Measurements from ENCODE around the gene SLC28A1.
A peak's percentile ranks its signal among the peaks of the same experiment; 100 is the strongest.
"Not testable (repeated sequence)": the region's sequence is repeated elsewhere in the genome, so short reads cannot be mapped to it uniquely, and the experiment has no call there.

SLC28A1 gene, protein sequence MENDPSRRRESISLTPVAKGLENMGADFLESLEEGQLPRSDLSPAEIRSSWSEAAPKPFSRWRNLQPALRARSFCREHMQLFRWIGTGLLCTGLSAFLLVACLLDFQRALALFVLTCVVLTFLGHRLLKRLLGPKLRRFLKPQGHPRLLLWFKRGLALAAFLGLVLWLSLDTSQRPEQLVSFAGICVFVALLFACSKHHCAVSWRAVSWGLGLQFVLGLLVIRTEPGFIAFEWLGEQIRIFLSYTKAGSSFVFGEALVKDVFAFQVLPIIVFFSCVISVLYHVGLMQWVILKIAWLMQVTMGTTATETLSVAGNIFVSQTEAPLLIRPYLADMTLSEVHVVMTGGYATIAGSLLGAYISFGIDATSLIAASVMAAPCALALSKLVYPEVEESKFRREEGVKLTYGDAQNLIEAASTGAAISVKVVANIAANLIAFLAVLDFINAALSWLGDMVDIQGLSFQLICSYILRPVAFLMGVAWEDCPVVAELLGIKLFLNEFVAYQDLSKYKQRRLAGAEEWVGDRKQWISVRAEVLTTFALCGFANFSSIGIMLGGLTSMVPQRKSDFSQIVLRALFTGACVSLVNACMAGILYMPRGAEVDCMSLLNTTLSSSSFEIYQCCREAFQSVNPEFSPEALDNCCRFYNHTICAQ

DNA sequence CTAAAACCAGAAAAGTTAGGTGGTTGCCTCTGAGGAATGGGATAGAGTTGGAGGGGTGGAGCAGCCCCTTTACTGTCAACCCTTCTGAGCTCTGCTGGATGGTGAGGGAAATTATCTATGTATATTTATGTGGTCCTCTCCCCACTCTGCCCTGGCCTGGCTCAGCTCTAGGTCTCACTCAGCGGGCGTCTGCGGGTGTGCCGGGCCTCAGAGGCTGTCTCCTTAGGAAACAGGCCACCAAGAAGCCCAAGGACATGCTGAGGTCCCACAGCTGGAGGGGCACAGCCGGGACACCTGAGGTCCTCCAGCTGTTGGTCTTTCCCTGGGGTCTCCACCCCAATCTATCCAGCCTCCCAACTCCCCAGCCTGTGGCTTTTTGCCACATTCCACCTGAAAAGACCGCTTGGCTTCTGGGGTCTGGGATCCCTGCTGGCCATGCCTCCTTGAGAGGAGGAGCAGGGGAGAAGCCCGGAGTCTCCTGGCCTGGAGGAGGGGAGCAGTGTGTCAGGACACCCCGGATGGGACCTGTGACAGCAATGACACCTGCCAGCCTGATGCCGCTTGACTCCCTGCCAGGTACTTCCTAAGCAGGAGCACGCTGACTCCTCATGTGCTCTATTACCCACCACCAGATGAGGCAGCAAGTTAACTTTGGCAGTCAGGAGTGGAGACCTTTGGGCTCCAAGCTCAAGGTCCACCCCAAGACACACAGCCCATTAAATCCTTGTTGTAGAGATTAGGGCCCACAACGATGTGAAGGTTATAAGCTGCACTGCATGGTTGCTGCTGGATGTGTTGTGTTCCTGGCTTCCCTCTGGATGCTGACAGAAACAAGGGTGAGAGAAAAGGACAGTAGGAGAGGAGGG, at the start of gene SLC28A1:
Gene SLC28A1, plus strand, starts transcription at position 747 of the 866 bp plus-strand sequence. CDS start 3,099 bp downstream, outside the sequence.
- H3K27ac ChIP-seq, result no peak within 1 kb of the TSS
- DNase-seq (ENCODE audit: low read depth, low spot score), result no peak

DNA sequence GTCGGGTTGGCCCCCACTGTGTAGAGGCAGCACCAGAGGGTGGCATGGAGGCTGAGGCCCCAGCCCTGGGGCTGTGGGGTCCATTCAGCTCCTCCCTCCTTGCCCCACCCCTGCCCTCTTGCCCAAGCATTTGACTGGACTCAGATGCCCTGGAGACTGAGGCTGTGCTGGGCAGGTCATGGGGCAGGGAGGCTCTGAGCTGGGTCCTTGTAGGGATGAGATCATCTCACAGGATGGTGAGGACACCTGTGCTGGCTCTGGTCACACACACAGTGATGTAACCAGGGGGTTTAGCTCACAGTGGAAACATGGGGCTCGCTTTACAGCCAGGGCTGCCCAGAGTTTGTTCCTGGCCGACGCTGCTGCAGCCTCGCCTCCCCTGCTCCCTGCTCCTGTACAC, 49.5 kb upstream of the SLC28A1 start:
- DNase-seq (ENCODE audit: low read depth, low spot score), result no peak
- H3K27ac ChIP-seq, result no peak overlapping the region

DNA sequence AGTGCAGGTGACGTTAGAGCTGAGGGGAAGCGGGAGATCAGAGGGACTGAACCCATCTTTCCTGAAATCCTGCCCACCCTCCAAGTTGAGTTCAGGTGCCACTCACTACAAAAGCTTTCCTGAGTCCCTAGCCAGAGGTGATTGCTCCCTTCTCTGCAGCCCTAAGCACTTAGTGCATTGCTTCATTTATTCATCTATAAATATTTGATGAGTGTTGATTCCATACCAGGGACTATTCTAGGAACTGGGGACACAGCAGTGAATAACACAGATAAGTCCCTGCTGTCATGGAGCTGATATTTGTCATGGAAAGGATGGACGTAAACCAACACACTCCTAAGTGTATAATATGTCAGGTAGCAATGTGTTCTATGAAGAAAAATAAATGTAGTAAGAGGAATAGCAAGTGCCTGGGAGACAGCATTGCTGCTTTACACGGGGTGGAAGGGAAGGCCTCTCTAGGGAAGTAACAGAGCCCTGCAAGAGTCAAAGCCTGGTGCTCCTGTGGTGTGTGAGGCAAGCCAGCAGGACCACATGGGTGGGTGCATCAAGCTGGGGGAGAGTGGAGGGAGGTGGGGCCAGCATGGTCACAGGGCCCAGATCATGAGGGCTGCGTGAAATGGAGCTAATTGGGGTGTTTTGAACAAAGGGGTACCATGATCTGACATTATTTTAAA, 48.7 kb upstream of the SLC28A1 start:
- DNase-seq (ENCODE audit: low read depth, low spot score), result no peak

DNA sequence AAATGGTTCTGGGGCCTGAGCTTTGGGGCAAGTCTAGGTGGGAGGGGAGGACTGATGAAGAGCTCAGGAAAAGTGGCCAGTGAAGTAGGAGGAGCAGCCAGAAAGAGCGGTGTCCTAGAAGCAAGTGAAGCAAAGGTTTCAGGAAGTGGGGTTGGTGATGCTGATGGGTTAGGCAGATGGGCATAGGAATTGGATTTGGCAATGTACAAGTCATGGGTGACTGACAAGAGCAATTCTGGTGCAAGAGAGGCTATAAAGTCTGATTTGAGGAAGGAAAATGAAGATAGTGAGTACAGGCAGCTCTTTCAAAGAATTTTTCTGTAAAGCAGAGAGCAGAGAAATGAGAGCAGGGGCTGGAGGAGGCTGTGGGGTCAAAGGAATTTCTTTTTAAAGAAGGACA, 47.6 kb upstream of the SLC28A1 start:
- no peak overlapping the region for H3K27ac ChIP-seq
- no peak for DNase-seq (ENCODE audit: low read depth, low spot score)

More for the DNA sequence above, 48.7 kb upstream of the SLC28A1 start:
- H3K27ac ChIP-seq, result no peak overlapping the region

DNA sequence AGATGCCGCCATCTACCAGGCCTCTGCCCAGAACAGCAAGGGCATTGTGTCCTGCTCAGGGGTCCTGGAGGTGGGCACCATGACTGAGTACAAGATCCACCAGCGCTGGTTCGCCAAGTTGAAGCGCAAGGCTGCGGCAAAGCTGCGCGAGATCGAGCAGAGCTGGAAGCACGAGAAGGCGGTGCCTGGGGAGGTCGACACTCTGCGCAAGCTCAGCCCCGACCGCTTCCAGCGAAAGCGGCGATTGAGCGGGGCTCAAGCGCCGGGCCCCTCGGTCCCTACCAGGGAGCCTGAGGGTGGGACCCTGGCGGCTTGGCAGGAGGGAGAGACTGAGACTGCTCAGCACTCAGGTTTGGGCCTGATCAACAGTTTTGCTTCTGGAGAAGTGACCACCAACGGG, 44.7 kb upstream of the SLC28A1 start:
- no peak overlapping the region for H3K27ac ChIP-seq
- DNase-seq (ENCODE audit: low read depth, low spot score), result no peak

DNA sequence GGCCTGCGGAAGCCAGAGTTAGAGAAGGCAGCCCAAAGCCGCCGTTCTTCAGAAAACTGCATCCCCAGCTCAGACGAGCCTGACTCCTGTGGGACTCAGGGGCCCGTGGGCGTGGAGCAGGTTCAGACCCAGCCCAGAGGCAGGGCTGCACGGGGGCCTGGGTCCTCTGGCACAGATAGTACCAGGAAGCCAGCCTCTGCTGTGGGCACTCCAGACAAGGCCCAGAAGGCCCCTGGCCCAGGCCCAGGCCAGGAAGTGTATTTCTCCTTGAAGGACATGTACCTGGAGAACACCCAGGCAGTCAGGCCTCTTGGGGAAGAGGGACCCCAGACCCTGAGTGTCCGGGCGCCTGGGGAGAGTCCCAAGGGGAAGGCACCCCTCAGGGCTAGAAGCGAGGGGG, 44.2 kb upstream of the SLC28A1 start:
- H3K27ac ChIP-seq, result no peak overlapping the region
- no peak for DNase-seq (ENCODE audit: low read depth, low spot score)

DNA sequence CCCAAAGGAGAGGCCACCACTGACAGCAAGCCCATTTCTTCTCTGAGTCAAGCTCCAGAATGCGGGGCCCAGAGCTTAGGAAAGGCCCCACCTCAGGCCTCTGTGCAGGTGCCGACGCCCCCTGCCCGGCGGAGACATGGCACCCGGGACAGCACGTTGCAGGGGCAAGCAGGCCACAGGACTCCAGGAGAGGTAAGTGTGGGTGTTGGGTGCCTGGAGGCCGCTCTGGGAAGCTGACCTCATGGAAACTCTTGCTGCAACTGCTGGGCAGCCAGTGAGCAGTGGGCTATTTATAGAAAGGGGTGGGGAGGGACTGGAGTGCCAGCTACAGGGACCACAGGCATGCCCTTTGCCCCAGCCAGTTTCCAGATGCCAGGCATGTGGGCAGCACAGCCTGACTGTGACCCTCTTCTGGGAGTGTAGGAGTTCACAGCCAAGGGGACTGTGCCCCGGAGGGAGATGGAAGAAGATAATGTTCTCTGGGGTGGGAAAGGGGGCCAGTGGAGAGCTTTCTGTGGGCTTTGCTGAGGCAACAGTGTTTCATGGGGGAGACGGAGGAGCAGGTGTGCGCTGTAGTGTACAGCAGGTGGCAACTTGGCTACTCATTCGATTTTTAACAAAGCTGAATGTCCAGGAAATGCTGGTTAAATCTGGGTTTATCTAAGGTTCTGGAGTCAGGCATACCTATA, 43.6 kb upstream of the SLC28A1 start:
- no peak for DNase-seq (ENCODE audit: low read depth, low spot score)
- H3K27ac ChIP-seq, result no peak overlapping the region

DNA sequence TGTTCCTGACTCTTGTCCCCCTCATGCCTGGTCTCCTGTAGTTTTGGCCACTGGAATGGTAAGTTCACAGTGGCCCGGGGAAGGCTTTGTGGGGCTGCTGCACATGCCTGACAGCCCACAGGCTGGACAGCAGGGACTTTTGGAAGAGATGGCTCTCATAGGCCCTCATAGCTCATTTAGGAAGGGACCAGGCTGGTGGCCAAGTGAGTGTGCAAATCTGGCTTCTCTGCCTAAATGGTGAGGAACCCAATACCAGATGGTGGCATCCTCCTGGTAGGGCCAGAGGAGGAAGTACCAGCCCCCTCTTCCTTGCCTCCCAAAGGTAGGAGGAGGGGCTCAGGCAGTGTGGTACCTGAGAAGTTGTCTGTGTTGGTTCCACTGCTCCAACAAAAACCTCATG, 41.7 kb upstream of the SLC28A1 start:
- no peak overlapping the region for H3K27ac ChIP-seq
- no peak for DNase-seq (ENCODE audit: low read depth, low spot score)

DNA sequence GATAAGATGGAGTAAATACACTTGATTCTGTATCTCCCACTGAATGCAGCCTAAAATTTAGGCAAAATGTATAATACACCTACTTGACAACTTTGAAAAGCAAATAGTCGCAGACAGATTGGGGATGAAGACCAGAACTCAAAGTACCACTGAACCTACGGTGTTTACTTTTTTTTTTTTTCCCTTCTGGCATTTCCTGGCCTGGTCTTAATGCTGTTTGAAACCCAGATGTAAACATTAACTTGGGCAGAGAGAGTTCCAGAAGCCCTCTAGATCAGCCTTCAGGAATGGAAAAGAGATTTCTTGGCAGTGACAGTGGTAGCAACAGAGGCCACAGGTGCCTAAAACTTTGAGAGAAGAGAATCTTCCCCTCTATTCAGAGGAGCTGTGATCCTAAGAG, 39.5 kb upstream of the SLC28A1 start:
- H3K27ac ChIP-seq, result no peak overlapping the region
- DNase-seq (ENCODE audit: low read depth, low spot score), result no peak

DNA sequence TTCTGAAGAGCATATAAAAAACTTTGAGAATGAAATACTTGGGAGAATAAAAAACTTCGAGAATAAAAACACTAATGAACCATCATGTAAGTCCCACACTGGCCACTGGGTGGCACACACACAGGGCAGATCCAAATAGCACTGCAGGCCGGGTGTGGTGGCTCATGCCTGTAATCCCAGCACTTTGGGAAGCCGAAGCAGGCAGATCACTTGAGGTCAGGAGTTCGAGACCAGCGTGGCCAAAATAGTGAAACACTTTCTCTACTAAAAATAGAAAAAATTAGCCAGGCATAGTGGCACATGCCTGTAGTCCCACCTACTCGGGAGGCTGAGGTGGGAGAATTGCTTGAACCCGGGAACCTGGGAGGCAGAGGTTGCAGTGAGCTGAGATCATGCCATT, 38.8 kb upstream of the SLC28A1 start:
- not testable (repeated sequence) for H3K27ac ChIP-seq
- DNase-seq (ENCODE audit: low read depth, low spot score), result peak; percentile 8

DNA sequence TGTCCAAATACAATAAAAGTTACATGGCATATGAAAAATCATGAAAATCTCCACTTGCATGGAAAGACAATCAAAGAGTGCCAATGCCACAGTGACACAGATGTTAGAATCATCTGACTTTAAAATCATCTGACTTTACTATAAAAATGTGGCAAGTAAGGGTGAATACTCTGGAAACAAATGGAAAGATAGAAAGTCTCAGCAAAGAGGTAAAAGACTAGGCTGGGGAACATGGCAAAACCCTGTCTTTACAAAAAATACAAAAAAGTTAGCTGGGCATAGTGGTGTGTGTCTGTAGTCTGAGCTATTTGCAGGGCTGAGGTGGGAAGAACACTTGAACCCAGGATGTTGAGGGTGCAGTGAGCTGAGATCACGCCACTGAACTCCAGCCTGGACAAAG, 38.2 kb upstream of the SLC28A1 start:
- no peak for DNase-seq (ENCODE audit: low read depth, low spot score)
- no peak overlapping the region for H3K27ac ChIP-seq

DNA sequence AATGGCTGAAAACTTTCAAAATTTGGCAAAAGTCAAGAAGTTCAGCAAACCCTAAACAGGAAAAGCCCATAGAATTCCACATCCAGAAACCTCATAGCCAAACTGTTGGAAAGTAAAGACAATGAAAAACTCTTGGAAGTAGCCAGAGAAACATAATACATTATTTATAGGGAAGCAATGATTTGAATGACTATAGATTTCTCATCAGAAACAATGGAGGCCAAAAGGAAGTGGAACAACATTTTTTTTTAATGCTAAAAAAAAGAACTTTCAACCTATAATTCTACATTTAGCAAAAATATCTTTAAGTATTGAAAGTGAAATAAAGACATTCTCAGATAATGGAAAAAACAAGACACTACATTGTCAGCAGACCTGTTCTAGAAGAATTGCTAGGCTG, 37.1 kb upstream of the SLC28A1 start:
- no peak overlapping the region for H3K27ac ChIP-seq
- DNase-seq (ENCODE audit: low read depth, low spot score), result no peak

DNA sequence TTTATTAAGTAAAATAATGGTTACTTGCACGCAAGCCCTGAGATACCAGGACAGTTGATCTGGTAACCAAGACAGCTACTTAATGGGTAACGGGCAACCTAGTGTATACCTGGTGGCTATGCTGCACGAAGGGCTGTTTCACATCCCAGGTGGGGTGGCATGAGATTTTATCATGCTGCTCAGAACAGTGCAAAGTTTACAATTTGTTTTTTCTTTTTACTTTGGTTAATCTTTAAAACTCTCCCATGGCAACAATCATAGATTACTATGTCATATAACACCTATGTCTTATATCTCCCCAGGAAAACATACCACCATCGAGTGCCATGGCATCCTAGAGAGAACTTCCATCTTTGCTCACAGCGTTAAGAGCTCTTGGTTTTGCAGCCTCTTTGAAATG, 32.2 kb upstream of the SLC28A1 start:
- no peak for DNase-seq (ENCODE audit: low read depth, low spot score)
- no peak overlapping the region for H3K27ac ChIP-seq

DNA sequence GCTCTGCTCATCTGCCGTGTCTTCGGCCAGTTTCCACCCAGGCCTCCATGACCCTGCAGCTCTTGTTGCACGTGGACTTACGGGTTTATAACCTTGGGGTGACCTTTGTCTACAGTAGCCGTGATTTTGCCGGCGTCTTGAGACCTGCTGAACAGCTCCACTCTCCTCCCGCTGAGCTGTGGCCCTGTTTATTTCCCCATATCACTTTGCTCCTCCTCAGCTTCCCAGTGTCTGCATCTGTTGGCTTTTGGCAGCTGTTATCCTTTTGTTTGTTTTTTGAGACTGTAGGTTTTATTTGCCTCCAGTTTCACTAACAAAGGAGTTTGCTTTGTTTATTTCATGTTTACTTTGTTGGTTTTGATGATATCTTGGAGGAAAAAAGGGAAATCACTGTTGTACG, 29.3 kb upstream of the SLC28A1 start:
- no peak for DNase-seq (ENCODE audit: low read depth, low spot score)
- H3K27ac ChIP-seq, result no peak overlapping the region

DNA sequence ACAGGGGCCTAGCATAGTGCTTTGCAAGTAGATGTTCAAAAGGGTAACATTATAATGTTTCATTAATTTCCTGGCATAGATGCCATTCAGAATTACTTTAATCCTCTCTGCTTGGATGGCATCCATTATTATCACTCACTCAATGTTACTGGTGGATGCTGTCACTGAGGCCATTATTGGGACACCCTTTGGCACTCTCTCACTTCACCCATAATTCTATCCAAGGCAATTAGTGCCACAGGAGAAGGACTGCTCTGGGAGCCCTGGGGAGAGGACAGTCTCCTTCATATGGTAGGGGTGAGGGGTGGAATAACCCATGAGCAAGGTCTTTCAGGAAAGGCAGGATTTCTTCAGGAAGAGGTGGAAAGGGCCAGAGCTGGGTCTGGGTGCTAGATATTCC, 28.7 kb upstream of the SLC28A1 start:
- H3K27ac ChIP-seq, result no peak overlapping the region
- no peak for DNase-seq (ENCODE audit: low read depth, low spot score)

DNA sequence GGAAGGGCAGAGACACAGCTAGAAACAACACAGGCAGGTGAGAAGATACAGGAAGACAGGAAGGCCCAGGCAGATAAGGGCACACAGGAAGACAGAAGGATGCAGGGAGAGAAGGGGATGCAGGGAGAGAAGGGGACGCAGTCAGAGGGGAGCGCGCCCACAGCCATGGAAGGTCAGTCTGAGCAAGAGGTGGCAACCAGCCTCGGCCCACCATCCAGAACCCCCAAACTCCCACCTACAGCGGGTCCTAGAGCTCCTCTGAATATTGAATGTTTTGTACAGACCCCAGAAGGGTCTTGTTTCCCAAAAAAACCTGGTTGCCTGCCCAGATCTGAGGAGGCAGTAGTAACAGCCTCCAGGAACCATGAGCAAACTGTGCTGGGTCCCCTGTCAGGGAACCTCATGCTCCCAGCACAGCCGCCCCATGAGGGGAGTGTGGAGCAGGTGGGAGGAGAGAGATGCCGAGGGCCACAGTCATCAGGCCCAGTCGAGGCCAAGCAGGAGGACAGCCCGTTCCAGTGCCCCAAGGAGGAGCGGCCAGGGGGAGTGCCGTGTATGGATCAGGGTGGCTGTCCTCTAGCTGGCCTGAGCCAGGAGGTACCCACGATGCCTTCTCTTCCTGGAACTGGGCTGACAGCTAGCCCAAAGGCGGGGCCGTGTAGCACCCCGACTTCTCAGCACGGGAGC, 27.6 kb upstream of the SLC28A1 start:
- no peak overlapping the region for H3K27ac ChIP-seq
- no peak for DNase-seq (ENCODE audit: low read depth, low spot score)

DNA sequence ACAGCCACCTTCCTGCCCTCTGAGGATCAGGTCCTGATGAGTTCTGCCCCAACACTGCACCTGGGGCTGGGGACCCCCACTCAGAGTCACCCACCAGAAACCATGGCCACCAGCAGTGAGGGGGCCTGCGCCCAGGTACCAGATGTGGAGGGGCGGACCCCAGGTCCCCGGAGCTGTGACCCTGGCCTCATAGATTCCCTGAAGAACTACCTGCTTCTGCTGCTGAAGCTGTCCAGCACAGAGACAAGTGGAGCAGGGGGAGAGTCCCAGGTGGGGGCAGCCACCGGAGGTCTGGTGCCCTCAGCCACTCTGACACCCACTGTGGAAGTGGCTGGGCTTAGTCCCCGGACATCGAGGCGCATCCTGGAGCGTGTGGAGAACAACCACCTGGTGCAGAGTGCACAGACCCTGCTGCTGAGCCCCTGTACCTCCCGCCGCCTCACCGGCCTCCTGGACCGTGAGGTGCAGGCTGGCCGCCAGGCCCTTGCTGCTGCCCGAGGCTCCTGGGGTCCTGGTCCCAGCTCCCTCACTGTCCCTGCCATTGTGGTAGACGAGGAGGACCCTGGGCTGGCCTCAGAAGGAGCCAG, 27.0 kb upstream of the SLC28A1 start:
- DNase-seq (ENCODE audit: low read depth, low spot score), result no peak
- H3K27ac ChIP-seq, result no peak overlapping the region

DNA sequence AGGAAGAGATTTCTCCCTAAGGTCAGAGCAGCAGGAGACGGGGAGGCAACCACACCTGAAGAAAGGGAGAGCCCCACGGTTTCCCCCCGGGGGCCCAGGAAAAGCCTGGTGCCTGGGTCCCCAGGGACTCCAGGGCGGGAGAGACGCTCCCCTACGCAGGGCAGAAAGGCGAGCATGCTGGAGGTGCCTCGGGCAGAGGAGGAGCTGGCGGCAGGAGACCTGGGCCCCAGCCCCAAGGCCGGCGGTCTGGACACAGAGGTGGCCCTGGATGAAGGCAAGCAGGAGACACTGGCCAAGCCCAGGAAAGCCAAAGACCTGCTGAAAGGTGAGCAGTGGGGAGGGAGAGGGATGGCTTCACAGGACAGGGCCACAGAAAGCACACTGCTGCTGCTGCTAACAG, 26.2 kb upstream of the SLC28A1 start:
- H3K27ac ChIP-seq, result peak overlapping the region; percentile 66
- no peak for DNase-seq (ENCODE audit: low read depth, low spot score)

DNA sequence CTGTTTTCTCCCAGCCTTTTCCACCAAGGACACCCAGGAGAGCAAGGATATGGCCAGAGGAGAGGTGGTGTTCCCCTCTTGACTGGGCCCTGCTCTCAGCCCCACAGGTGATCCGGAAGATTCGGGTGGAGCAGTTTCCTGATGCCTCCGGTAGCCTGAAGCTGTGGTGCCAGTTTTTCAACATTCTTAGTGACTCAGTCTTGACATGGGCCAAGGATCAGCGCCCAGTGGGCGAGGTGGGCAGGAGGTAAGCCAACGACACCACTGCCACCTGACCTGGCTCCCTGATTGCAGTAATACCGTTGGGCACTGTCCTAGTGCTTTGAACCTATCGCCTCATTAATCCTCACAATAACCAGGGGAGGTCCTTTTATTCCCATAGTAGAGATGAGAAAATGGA, 25.3 kb upstream of the SLC28A1 start:
- DNase-seq (ENCODE audit: low read depth, low spot score), result peak; percentile 43
- H3K27ac ChIP-seq, result peak overlapping the region; percentile 66
